Testis (tissue), 3 donors: ENCODE data around the gene HPS6. TPM values are rescaled to one million over a fixed set of nuclear protein-coding genes. Genes with fewer than 3 reads are reported as not detected.

Source experiments
- DNase-seq: peaks from one replicate; pipeline ENCODE4 v3.0.0-alpha.2; 2019
- H3K27ac ChIP-seq, 2 donors: fragments of 200-600 bp; sonication (generic); one replicate each; pipeline ENCODE4 v1.5.1; 2019
- H3K27me3 ChIP-seq: fragments of 200-600 bp; sonication (generic); one replicate; pipeline ENCODE4 v1.5.1; 2019
- H3K36me3 ChIP-seq: fragments of 200-600 bp; sonication (generic); one replicate; pipeline ENCODE4 v1.5.1; 2017; ENCODE audit warnings: low read depth; ENCODE audit errors: missing control alignments
- H3K4me1 ChIP-seq: fragments of 200-600 bp; sonication (generic); one replicate; pipeline ENCODE4 v1.5.1; 2019
- H3K4me3 ChIP-seq, 2 donors: fragments of 200-600 bp; sonication (generic); one replicate each; pipeline ENCODE4 v1.5.1; 2017 to 2019
- H3K9me3 ChIP-seq: fragments of 200-600 bp; sonication (generic); one replicate; pipeline ENCODE4 v1.5.1; 2017
- CTCF ChIP-seq, 3 experiments: fragments of 450-650 bp in 2 of 3; fragments of 200-600 bp in 1 of 3; sonication (generic) in 1 of 3; IDR thresholded peaks; one replicate each; pipeline ENCODE4 v1.5.1; 2016 to 2019; ENCODE audit warnings: antibody characterized with exemption in 3 of 3, mild to moderate bottlenecking in 2 of 3, moderate library complexity in 1 of 3
- POLR2A ChIP-seq: fragments of 450-650 bp; IDR thresholded peaks from one replicate; pipeline ENCODE4 v1.6.1; 2017; ENCODE audit warnings: antibody characterized with exemption, mild to moderate bottlenecking, moderate library complexity
- WGBS, 2 donors: methylation state at CpG; one replicate each; pipeline ENCODE4 v1.1.5; 2018; 5-methylcytosine and 5-hydroxymethylcytosine counted together
- intact Hi-C: fragments of 100-400 bp; cut with DNase I; formaldehyde crosslinking; loops from one replicate; pipeline ENCODE4 v1.15.1; 2023; ENCODE audit warnings: low total_unique reads
- polyA plus RNA-seq: library from polyadenylated mRNA; stranded (reverse); fragments of 350-450 nt; fragmentation: Illumina TruSeq; extraction: RNeasy Lipid Tissue Mini Kit (QIAGEN cat#74804); gene quantifications from one replicate; pipeline ENCODE4 v1.2.3, GENCODE V29; 2014; ENCODE audit warnings: low read depth, low replicate concordance; ENCODE audit not compliant: insufficient read depth
- total RNA-seq, 2 donors: library from RNA; depleted of rRNA; stranded (reverse); fragments of >200 nt; gene quantifications; one replicate each; pipeline ENCODE4 v1.2.3, GENCODE V29; 2016

HPS6 gene
- total and polyA plus RNA-seq, 3 donors from 2014 or later = 9.7 to 23.2 (median 19.6) TPM

- no peak for DNase-seq
- H3K9me3 ChIP-seq = no peaks in the 10 kb centered on the region
- WGBS, 2 donors = 87 to 88% methylated on average over 5 of the region's 5 CpGs
- H3K4me3 ChIP-seq = no peak overlapping the region
- no peaks in the 10 kb centered on the region for H3K4me1 ChIP-seq
- intact Hi-C loops = no loop called here
- H3K27ac ChIP-seq = no peak overlapping the region
- no peaks in the 10 kb centered on the region for H3K27me3 ChIP-seq
- TF ChIP-seq POLR2A (no peak), CTCF (IDR thresholded peaks at IDR 0.05) (no peak)
- no peaks in the 10 kb centered on the region for H3K36me3 ChIP-seq
Observed at GRCh38 chr10:102101152-102101551, 36.0 kb downstream of the HPS6 start.

DNA sequence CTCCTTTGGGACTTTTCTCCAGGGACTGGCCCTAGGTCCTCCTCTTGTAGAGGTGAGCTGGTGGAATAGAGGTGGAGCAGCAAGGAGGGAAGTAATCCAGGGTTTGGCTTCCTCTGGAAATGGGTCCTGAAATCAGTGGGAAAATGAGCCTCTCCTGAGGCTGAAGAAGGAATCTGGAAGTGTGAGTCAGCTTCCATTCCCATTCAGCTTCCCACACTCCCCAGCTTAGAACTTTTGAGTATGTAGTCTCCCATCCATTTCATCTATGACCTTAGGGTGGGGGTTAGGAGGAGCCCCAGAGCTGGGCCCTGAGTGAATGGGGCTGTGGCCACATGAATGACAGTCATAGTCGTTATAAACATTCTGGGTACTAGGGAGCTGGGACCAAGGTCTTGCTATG lies 37.3 kb downstream of the HPS6 start:
- intact Hi-C loops = no loop called here
- Histone ChIP-seq H3K36me3 (no peaks in the 10 kb centered on the region), H3K27me3 (no peaks in the 10 kb centered on the region), H3K4me1 (no peaks in the 10 kb centered on the region), H3K27ac (no peak overlapping the region), H3K9me3 (no peaks in the 10 kb centered on the region), H3K4me3 (no peak overlapping the region)
- no peak for TF ChIP-seq POLR2A
- TF ChIP-seq CTCF (IDR thresholded peaks at IDR 0.05) = no peak
- WGBS, 2 donors = 67 to 90% methylated on average over 1 of the region's 1 CpG
- DNase-seq = no peak

DNA sequence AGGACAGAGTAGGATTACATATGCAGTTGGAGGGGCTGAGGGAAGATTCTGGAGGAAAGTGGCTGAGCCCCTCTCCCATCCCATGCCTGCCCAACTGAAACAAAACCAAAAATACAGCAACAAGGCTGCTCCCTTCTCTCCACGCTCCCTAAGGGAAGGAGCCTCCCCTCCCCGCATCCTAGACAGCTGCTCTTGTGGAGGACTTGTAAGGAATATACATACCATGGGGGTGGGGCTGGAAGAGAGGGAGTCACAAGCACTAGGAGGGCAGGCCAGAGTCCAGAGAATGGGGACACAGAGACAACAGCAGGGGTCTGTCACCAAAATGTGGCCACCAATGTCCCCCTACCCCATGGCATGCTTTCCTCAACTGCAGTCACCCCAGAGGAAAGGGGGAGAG lies 41.8 kb downstream of the HPS6 start:
- no peak overlapping the region for H3K4me3 ChIP-seq
- no peak overlapping the region for H3K27ac ChIP-seq
- H3K36me3 ChIP-seq = no peaks in the 10 kb centered on the region
- no peaks in the 10 kb centered on the region for H3K4me1 ChIP-seq
- intact Hi-C loops = no loop called here
- TF ChIP-seq POLR2A = no peak
- TF ChIP-seq CTCF (IDR thresholded peaks at IDR 0.05) = no peak
- 87 to 92% methylated on average over 2 of the region's 2 CpGs for WGBS, 2 donors
- no peaks in the 10 kb centered on the region for H3K9me3 ChIP-seq
- no peak for DNase-seq
- H3K27me3 ChIP-seq = no peaks in the 10 kb centered on the region

DNA sequence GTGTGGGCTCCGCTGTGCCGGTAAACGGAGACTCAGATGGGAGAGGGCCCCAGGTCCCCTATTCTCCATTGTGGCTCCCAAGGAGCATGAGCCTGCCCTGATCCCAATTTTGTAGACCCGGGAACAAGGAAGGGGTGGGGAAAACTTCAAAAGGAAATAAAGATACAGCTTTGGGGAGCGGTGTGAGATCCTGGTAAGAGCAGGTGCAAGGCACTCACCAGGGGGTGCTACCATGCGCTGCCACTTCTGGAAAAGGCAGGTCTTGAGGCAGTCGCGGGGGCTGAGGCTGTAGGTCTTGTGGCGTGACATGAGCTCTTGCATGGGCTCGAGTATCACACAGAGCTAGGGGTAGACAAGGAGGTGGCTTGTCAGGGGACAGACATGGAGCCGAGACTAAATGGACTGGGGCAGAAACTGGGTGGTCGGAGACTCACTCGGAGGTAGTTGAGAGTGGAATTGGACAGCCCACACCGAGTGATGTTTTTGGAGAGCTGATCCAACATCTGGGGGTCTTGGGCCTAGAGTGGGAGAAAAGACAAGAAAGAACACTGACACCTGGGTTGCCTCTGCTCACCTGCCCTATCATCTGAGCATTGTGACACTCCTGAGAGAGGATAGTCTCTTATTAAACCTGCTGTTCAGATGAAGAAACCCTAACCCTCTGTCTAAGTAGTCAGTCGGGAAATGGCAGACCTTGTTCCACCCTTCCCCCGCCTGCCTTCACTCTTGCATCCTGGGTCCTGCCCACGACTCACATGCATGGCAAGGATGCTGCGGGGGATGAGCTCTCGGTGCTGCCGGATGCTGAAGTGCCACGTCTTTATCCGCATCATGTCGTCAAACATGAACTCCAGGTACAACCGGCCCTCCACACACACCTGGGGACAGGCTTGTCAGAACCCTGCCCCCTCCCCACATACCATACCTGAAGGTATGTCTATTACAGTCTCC lies 44.3 kb downstream of the HPS6 start:
- Histone ChIP-seq H3K4me1 (peaks cover 15% of the 10 kb centered on the region), H3K36me3 (no peaks in the 10 kb centered on the region), H3K9me3 (no peaks in the 10 kb centered on the region), H3K27ac (no peak overlapping the region), H3K27me3 (no peaks in the 10 kb centered on the region), H3K4me3 (no peak overlapping the region)
- WGBS, 2 donors = 86 to 87% methylated on average over 24 of the region's 24 CpGs
- intact Hi-C loops = no loop called here
- no peak for DNase-seq
- TF ChIP-seq CTCF (IDR thresholded peaks at IDR 0.05) (no peak), POLR2A (no peak)

DNA sequence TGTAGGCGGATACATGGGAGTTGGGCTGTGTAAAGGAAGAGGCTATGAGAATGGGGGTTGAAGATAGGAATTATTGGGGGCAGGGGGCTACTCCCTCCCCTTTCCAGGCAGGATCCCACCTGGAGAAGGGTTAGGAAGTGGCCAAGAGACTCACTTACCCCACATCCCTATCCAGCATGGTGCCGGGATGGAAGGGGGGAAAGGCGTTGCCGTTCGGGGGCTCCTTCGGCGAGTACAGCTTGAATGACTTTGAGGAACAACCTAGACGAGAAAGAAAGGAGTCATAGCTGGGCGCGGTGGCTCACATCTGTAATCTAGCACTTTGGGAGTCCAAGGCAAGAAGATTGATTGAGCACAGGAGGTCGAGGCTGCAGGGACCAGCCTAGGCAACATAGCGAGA lies 46.1 kb downstream of the HPS6 start:
- H3K27ac ChIP-seq = no peak overlapping the region
- peaks cover 28% of the 10 kb centered on the region for H3K4me1 ChIP-seq
- intact Hi-C loops = no loop called here
- H3K4me3 ChIP-seq = no peak overlapping the region
- H3K36me3 ChIP-seq = no peaks in the 10 kb centered on the region
- TF ChIP-seq CTCF (IDR thresholded peaks at IDR 0.05) (no peak), POLR2A (no peak)
- 90 to 91% methylated on average over 12 of the region's 12 CpGs for WGBS, 2 donors
- H3K27me3 ChIP-seq = no peaks in the 10 kb centered on the region
- H3K9me3 ChIP-seq = no peaks in the 10 kb centered on the region
- DNase-seq = no peak
